HFFc6 (cell line): ENCODE results near the gene KRT7. TPM values are rescaled to one million over a fixed set of nuclear protein-coding genes. Genes with fewer than 3 reads are reported as not detected.

Experiments used
- DNase-seq: peaks from one replicate; pipeline ENCODE4 v3.0.0-alpha.2; 2018
- H3K27ac Mint-ChIP-seq: 2 replicates; pipeline ENCODE4 v1.8.0; 2020; ENCODE audit warnings: mild to moderate bottlenecking, mixed read lengths
- H3K27me3 Mint-ChIP-seq: 2 replicates; pipeline ENCODE4 v1.8.0; 2021; ENCODE audit warnings: mild to moderate bottlenecking, moderate library complexity, mixed read lengths; ENCODE audit not compliant: insufficient read depth
- H3K36me3 Mint-ChIP-seq: 2 replicates; pipeline ENCODE4 v1.8.0; 2021; ENCODE audit warnings: low read depth, mixed read lengths
- H3K4me1 Mint-ChIP-seq: 2 replicates; pipeline ENCODE4 v1.8.0; 2020; ENCODE audit warnings: low read depth, mixed read lengths
- H3K4me3 Mint-ChIP-seq: 2 replicates; pipeline ENCODE4 v1.8.0; 2020; ENCODE audit warnings: mild to moderate bottlenecking, moderate library complexity, mixed read lengths
- H3K9me3 Mint-ChIP-seq: 2 replicates; pipeline ENCODE4 v1.8.0; 2020; ENCODE audit warnings: mild to moderate bottlenecking, mixed read lengths
- total RNA-seq, 6 experiments: library from RNA; stranded (reverse); fragmentation: NEBNext Ultra II Directional; extraction: Animal tissue kit (Norgen Biotek cat#: 25700); gene quantifications; 2 replicates in 1 of 6; 3 replicates in 5 of 6; pipeline ENCODE4 v1.2.3, GENCODE V29; 2021
- TF ChIP-seq, protein P1 (sequence below): fragments of 200-600 bp; sonication (generic); IDR thresholded peaks from 2 replicates; pipeline ENCODE4 v1.5.0; 2021; ENCODE audit warnings: antibody characterized with exemption, mild to moderate bottlenecking

Gene KRT7
- total RNA-seq, 6 experiments from 2014 or later = 62.7 to 379 (median 67.5) TPM

DNA sequence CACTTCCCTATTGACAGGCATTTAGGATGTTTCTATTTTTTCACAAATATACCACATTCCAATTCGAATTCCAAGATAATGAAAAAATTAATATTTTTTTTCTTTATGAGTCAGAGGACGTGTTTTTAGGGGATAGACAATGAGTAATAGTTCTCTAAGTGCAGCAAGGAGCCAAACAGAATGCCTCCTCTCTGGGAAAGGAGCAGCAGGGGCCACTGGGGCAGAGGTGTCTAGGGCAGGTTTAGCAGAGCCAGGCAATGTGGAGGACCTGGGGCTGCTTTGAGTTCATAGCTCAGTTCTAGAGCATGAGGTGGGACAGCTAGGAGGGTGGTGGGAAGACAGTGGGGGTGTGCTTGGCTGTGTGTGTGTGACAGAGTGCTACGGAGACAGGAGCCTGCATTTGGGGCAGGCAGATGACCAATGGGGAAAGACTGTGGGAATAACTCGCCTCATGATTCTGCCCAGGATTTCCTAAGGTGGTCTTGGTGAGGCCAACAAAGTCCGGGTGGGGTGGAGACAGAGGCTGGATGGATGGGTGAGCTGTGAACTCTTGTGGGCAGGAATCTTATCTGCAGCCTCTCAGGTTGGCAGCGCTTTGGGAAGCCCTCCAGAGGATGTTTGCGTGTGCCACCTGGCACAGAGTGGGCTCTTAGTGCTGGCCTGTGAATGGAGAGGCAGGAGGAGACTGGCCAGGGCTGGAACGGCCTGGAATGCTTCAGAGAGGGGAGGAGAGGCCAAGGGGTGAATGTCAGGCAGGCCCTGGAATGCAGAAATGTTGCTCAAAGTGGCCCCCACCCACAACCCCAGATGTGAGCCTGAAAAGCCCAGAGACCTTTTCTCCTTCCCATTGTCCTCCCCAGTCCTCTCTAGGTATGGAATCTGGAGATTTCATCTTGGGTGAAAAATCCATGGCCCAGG, 2.4 kb upstream of the KRT7 start:
- peaks cover 9% of the 10 kb centered on the region for H3K36me3 Mint-ChIP-seq
- DNase-seq = peak; percentile 76
- peaks cover 78% of the 10 kb centered on the region for H3K4me1 Mint-ChIP-seq
- peaks cover 3% of the 10 kb centered on the region for H3K27me3 Mint-ChIP-seq
- H3K4me3 Mint-ChIP-seq = peak overlapping the region; percentile 72
- TF ChIP-seq, protein P1, sequence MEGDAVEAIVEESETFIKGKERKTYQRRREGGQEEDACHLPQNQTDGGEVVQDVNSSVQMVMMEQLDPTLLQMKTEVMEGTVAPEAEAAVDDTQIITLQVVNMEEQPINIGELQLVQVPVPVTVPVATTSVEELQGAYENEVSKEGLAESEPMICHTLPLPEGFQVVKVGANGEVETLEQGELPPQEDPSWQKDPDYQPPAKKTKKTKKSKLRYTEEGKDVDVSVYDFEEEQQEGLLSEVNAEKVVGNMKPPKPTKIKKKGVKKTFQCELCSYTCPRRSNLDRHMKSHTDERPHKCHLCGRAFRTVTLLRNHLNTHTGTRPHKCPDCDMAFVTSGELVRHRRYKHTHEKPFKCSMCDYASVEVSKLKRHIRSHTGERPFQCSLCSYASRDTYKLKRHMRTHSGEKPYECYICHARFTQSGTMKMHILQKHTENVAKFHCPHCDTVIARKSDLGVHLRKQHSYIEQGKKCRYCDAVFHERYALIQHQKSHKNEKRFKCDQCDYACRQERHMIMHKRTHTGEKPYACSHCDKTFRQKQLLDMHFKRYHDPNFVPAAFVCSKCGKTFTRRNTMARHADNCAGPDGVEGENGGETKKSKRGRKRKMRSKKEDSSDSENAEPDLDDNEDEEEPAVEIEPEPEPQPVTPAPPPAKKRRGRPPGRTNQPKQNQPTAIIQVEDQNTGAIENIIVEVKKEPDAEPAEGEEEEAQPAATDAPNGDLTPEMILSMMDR = no peak
- H3K9me3 Mint-ChIP-seq = peaks cover 8% of the 10 kb centered on the region; the same call in 1 of the 2 replicates
- peak overlapping the region; percentile 97 for H3K27ac Mint-ChIP-seq

DNA sequence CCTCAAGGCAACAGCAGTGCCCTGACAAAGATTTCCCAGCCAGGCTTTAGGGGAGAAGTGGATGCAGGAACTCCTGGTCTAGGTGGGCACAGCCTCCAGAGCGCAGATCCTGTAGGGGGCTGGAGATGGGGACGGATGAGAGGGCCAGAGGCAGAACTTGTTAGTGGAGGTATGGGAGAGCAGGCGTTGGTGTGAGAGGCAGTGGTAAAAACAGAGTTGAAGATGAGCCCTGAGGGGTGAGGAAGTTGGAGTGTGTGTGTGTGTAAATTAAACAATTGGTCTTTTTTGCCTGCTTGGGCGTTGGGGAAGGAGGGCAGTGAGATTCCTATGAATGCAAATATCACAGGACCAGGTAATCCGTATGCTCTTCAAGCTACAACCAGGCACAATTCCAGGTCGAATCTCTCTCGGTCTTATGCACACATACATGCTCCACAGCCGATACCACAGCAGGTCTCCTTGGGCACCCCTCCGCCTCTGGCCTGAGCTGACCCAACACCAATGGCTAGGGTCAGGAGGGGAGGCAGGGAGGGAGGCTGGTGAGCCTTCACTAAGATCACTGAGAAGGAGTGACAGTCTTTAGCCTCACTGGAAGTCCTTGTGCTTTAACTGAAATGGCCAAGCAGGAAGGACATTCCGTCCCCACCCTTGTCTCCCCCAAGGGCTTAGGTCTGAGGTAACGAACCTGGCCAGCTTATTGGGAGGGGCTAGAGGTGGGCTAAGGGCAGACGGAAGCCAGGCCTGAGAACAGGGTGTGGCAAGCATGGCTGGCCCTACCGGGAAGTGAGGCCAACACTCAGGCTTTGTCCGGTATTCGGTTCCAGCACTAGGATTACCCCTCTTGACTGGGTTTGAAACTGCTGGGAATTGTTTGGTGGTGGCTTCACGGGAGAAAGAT, 1.5 kb upstream of the KRT7 start:
- H3K27me3 Mint-ChIP-seq = peaks cover 3% of the 10 kb centered on the region
- no peak for DNase-seq
- H3K9me3 Mint-ChIP-seq = peaks cover 2% of the 10 kb centered on the region; the same call in 1 of the 2 replicates
- TF ChIP-seq, protein P1 = no peak
- peaks cover 5% of the 10 kb centered on the region for H3K36me3 Mint-ChIP-seq
- H3K4me3 Mint-ChIP-seq = no peak overlapping the region; the same call in 1 of the 2 replicates
- peak overlapping the region; percentile 97 for H3K27ac Mint-ChIP-seq
- peaks cover 77% of the 10 kb centered on the region for H3K4me1 Mint-ChIP-seq

DNA sequence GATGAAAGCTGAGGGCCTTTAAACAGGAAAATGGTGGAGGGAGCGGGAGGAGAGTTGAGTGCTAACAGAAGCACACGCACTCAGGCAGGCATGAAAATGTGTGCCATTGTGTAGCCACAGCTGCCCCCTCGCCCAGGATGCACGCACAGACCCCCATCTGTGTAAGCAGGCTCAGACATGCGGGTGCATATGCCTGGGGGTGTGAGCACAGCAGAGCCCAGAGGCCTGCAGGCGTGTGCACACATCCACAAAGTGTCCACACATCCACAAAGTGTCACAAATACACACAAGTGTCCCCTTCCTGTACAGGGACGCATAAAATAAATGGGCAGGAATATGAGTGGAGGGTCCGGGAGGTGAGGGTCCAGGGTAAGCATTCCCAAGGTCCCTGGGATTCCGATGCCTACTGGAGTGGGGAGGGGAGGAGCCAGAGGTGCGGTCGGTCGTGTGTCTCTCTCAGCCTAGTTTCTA, 805 bp upstream of the KRT7 start:
- Mint-ChIP-seq H3K4me3 (peak overlapping the region; percentile 72), H3K27ac (peak overlapping the region; percentile 97), H3K9me3 (no peaks in the 10 kb centered on the region), H3K36me3 (no peaks in the 10 kb centered on the region; the same call in 1 of the 2 replicates), H3K27me3 (peaks cover 3% of the 10 kb centered on the region), H3K4me1 (peaks cover 70% of the 10 kb centered on the region)
- TF ChIP-seq, protein P1 = no peak
- DNase-seq = no peak

DNA sequence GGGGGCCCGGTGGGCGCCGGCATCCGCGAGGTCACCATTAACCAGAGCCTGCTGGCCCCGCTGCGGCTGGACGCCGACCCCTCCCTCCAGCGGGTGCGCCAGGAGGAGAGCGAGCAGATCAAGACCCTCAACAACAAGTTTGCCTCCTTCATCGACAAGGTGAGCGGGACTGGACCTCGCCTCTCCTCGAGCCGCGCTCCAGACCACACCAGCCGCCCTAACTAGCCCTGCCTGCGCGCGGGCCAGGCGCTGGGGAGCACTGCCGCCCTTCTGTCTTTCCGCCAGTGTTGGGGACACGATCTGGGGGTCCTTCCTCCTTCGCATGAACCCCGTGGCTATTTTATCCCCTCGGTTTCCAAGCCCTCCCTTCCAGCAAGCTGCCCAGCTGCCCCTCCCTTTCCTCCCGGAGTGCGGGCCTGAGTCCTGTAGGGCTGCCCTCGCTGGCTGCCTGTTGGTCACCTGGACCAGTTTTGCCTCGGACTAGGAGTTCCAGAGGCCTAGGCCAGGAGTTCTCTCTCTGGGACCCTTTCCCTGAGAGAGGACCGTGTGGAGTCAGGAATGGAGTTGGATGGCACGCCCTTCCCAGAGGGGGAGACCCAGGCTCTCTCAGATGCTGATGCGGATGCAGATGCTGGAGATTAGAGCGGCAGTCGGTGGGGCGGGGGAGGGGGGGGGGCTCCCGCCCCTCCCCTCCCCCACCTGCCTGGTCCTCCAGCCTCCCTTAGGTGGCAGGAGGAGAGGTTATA, 592 bp downstream of the KRT7 start:
- Mint-ChIP-seq H3K27me3 (peaks cover 3% of the 10 kb centered on the region), H3K36me3 (no peaks in the 10 kb centered on the region), H3K27ac (peak overlapping the region; percentile 85; the same call in 1 of the 2 replicates), H3K9me3 (no peaks in the 10 kb centered on the region), H3K4me1 (peaks cover 60% of the 10 kb centered on the region), H3K4me3 (peak overlapping the region; percentile 87)
- DNase-seq = no peak
- TF ChIP-seq, protein P1 = no peak
